HG02938 (cell line): ENCODE measurements around the gene ZNF263.

ENCODE experiments used
- ATAC-seq: cut with Tn5 transposase; IDR thresholded peaks from one replicate; pipeline ENCODE4 v1.9.1; 2021; ENCODE audit warnings: mild to moderate bottlenecking, moderate library complexity; ENCODE audit not compliant: unreplicated experiment

The ZNF263 gene

GRCh38 chr16:3317315-3317999 is 34.2 kb downstream of the ZNF263 start:
- no peak for ATAC-seq

DNA sequence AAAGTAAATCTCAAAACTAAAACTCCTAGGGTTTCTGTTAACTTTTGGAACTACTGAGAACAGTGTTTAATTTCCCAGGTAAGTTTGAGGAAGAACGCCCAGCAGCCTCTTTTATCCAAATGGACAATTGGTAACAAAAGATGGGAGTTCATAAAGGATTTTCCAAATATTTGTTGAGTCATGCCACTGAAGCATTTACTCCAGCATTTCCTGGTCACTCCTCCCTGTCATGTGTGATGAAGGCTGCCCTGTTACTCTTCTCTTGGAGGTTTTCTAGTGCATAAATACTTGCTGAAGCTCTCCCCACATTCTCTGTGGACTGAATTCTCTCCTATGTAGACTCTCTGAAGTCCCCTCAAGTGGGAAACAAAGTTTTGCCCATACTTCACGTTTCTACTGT is 38.5 kb downstream of the ZNF263 start:
- ATAC-seq, result no peak

DNA sequence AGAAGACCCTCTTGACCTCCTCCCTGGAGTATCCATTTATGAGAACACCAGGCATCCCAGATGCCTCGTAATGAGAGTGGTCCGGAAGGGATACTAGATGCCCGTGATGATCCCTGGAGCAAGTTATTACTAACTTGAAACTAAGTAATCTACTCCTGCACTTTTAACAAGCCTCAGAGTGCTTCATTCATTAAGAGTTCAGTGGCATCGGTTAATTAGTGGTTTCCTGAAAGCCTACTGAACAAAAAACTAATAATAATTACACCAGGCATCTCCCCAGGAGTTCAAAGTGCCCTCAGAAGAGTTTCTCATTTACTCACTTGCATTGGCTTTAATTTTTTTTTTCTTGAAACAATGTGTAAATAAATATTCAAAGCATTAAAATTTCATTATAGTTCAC is 44.2 kb downstream of the ZNF263 start:
- ATAC-seq, result no peak

GRCh38 chr16:3328104-3328503 is 44.8 kb downstream of the ZNF263 start:
- no peak for ATAC-seq

GRCh38 chr16:3328643-3329042 is 45.4 kb downstream of the ZNF263 start:
- no peak for ATAC-seq
